Stimulated activated CD8-positive, alpha-beta memory T cell treated with anti-CD3 and anti-CD28 coated beads, Interleukin-7, amount 100 ng/mL, for 1 hour (primary cell): ENCODE measurements around the gene DPP10.
"Not testable (repeated sequence)": the region's sequence is repeated elsewhere in the genome, so short reads cannot be mapped to it uniquely, and the experiment has no call there.

Experiments
- DNase-seq, 2 donors: peaks; one replicate each; pipeline ENCODE4 v3.0.0-alpha.2; 2020; ENCODE audit warnings: low read depth in 2 of 2

Gene DPP10

GRCh38 chr2:114724454-114724853 lies 282.0 kb downstream of the DPP10 start:
- DNase-seq = no peak

- DNase-seq = no peak
Observed at GRCh38 chr2:114727012-114727411, 284.6 kb downstream of the DPP10 start.

- no peak for DNase-seq
Observed at GRCh38 chr2:114728372-114728771, 285.9 kb downstream of the DPP10 start.

DNA sequence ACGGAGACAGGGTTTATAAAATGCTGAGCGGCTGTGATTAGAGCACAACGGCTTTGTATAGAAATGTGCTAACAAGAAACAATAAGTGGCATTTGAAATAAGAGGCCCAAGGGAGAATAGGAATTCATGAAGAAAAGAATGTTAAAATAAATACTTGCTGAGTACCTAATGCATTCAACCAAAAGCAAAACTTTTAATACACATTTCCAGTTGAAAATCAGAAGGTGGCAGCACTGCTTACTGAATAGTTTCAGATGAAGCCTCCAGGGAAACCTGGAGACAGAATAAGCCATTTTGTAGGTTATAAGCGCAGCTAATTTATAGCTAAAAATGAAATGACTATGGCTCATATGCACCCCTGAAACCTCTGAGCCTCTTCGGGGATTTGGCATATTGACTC lies 286.6 kb downstream of the DPP10 start:
- no peak for DNase-seq

DNA sequence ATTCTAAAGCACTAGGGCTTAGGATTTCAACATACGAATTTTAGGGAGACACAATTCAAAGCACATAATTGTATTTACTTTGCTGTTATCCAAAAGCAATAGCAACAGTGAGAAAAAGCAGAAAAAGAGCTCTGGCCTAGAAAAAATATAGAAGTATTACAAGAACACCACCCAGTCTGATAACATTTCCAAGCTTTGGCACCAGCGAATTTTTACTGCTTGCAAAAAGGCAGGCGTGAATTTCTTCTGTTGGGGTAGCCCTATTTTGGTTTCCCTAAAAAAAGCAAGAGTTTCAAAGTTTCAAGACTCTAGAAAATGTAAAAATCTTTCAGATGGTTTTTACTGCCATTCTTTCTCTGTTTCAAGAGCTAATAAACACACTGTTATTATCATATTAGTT lies 292.7 kb downstream of the DPP10 start:
- no peak for DNase-seq

GRCh38 chr2:114742245-114742644 lies 299.8 kb downstream of the DPP10 start:
- DNase-seq = no peak

DNA sequence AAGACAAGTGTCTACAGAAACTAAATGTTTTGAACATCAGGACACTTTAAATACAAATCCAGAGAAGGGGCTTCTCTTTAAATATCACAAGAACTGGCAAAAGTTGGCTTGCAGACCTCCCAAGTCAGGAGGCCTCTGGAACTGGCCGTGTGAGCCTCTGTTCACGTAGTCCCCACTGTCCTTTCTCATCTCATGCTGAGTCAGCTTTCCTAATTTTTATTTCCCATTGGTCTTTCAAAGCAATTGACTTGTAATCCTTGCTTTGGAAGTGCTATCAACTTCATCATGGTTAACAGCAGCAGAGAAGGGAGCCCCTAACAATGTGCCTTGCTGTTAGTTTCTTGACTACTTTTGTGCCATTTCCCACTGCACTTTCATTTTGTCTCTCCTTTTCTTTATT lies 303.3 kb downstream of the DPP10 start:
- DNase-seq = no peak

DNA sequence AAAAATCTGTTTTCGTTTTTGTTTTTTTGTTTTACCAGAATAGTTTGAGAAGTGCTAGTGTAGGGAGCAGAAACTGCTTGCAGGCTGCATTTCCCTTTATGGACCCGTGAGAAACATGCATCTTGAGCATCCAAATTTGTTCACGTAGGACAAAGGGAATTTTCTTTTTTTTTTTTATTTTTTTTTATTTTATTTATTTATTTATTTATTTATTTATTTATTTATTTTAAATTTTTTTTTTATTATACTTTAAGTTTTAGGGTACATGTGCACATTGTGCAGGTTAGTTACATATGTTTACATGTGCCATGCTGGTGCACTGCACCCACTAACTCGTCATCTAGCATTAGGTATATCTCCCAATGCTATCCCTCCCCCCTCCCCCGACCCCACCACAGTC lies 305.7 kb downstream of the DPP10 start:
- not testable (repeated sequence) for DNase-seq

DNA sequence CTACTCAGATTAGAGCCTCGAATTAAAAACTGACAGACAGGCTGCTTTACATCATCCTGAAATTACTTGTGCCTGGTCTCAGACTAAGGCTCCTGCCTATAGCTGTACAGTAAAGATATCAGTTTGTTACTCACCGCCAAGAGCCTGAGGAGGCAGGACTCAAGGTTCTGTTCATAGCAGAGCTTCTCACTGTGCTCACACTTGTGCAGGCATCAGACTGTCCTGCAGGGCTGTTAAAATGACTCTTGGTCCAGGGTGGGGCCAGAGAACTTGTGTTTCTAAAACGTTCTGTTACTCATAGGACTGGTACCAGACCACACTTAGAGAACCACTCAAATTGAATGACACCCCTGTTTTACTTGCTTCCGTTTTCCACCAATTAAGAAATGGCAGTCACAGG lies 310.0 kb downstream of the DPP10 start:
- no peak for DNase-seq

GRCh38 chr2:114753145-114753544 lies 310.7 kb downstream of the DPP10 start:
- no peak for DNase-seq

GRCh38 chr2:114754907-114755563 lies 312.6 kb downstream of the DPP10 start:
- DNase-seq = no peak

GRCh38 chr2:114762376-114762775 lies 319.9 kb downstream of the DPP10 start:
- no peak for DNase-seq

DNA sequence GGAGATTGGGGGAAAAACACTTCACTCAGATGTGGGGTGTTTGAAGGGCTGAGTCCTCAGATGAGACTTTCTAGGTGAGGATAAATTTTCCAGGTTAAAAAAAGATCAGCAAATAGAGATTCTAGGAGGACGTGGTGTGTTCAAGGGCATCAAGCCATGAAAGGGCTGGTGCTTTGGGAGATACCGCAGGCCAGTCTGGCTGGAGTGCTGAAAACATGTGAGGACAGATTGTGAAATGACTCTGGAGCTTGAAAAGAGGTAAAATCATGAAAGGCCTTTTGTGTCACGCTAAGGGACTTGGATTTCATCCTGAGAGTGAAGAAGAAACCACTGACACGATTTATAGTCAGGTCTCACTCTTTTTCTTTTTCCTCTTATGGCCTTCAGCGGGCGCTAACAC lies 320.5 kb downstream of the DPP10 start:
- DNase-seq = no peak

- no peak for DNase-seq
Observed at GRCh38 chr2:114769110-114769509, 326.7 kb downstream of the DPP10 start.

DNA sequence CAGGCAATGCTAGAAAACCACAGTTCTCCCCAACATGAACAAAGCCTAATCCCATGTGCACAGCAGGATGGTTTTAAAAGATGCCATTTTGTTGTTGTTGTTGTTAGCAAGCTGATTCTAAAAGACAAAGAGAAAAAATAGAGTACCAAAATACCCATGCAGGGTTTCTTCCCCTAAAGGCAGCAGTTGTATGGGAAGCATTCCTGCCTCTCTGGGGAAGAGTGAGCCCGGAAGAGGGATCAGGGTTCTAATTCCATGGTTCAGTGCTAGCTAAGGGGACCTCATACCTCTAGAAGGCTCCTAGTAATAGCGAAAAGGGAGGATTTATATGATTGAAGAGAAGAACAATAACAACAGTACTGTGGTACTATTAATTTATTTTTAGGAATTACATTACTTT lies 327.6 kb downstream of the DPP10 start:
- DNase-seq = no peak

GRCh38 chr2:114784046-114784445 lies 341.6 kb downstream of the DPP10 start:
- DNase-seq = no peak

DNA sequence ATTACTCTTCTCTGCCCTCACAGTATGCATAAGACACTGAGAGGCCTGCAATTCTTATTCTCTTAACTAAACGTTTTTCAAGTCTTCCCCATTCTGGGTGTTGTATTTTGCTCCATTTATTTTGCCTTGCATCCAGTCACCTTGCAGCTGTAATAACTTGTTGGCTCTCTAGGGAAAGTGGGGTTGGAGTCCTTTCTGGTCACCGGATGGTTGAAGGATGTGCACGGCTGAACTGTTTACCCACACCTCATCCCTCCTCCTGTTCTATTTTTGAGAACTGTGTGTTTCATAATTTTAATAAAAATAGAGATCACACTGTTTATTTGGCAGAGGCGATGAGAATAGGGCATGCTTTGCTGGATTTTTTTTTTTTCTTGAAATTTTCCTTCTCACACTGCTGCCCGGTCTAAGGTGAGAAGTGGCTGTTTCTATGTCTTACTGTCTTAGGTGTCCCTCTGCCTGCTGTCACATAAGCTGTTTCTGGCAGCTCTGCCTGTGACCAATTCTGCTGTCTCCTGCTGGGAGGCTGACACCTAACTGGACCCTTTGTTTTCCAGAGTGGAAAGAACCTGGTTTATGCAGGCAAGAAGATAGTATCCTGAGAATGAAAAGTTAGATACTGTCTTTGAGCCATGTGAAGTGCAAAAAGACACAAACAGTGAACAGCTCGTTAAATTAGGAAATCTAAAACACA lies 342.6 kb downstream of the DPP10 start:
- no peak for DNase-seq

DNA sequence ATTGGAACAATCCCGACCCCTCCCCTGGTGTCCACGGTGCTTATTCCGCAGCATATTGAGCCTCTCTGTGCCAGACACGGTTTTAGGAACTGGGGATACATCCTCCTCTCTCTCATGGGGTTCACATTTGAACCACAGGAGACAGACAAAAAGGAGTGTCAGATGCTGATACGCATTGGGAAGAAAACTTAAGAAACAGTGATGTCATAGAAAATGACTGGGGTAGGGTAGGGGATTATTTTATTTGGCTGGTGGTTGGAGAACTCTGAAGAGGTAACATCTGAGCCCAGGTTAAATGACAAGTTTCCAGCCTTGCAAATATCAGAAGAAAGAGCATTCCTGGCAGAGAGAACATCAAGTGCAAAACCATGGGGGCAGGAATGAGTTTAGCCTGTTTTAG lies 344.5 kb downstream of the DPP10 start:
- no peak for DNase-seq

GRCh38 chr2:114787486-114787885 lies 345.0 kb downstream of the DPP10 start:
- DNase-seq = no peak

DNA sequence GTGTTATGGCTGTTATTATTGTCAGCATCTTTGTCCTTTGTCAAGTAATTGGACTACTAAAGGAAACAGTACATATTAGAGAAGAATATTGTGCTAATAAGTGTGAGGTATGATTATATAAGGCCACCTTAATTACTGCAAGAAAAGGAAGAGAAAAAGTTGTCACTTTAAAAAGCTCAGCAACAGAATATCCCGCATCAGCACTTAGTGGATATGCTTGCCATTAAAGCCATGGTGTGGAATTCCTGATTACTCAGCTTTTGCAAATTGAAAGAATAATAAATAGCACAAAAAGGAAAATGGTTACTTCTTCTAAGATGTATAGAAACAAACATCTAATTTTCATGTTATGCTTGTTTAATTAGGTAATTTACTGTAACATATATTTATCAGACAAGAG lies 347.5 kb downstream of the DPP10 start:
- DNase-seq = no peak

DNA sequence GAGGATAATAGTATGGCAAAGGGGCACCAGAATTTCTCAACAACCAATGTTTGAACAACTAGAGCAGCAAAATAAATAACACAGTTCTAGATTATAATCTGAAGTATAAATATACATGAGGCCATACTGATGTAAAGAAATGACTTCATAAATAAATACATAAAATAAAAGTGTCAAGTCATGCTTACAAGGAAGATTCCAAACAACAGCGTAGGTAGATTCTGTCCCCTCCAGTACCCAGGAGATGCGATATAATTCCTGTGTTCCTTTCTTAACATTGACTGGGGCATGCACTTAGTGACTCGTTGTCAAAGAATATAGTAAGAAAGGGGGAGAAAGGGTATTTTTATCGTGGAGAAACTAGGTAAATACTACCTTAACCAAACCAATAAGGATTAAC lies 355.1 kb downstream of the DPP10 start:
- DNase-seq = no peak

- no peak for DNase-seq
Observed at GRCh38 chr2:114797942-114798341, 355.5 kb downstream of the DPP10 start.

DNA sequence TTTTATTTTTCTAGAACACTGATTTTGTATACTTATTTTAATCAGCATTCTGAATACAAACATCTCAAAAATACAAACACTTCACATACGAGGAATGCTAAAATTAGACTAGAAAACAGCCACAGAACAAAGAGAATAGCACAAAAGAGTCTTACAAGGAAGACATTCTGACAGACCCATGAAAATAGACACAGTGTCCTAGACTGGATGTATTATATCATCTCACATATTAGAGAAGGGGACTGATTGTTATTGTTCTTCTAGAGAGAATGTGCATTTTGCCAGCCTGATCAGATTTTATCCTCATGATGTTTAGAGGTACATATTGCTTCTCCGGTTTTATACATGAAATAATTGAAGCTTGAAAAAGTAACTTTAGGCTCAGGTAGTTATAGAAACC lies 357.9 kb downstream of the DPP10 start:
- no peak for DNase-seq

GRCh38 chr2:114805195-114805594 lies 362.8 kb downstream of the DPP10 start:
- no peak for DNase-seq
